ENCODE results near the gene VCAN. TPM values are rescaled to one million over a fixed set of nuclear protein-coding genes. Genes with fewer than 3 reads are reported as not detected.

The VCAN gene
- total and polyA plus RNA-seq, 2 of the 8 experiments (the other 6 are each of a cell fraction or from before 2014, with no cell fraction given): 146 to 404 TPM

GRCh38 chr5:83492331-83492730 is 20.8 kb downstream of the VCAN start (continued):
- no peak for TF ChIP-seq CHD7 (IDR thresholded peaks at IDR 0.05; ENCODE audit: insufficient replicate concordance, low read length)
- no peak for TF ChIP-seq CEBPB (IDR thresholded peaks at IDR 0.05; ENCODE audit: low read depth, low read length)
- TF ChIP-seq SP1 (IDR thresholded peaks at IDR 0.05; ENCODE audit: low read depth, low read length): no peak
- TF ChIP-seq HDAC2 (IDR thresholded peaks at IDR 0.05; ENCODE audit: borderline replicate concordance in 1 of 2, low read depth in 2 of 2, low read length in 2 of 2): no peak
- TF ChIP-seq POLR2A (IDR thresholded peaks at IDR 0.05; ENCODE audit: control extremely low read depth in 1 of 2, low read depth in 2 of 2, low read length in 2 of 2): no peak
- TF ChIP-seq CBX5 (IDR thresholded peaks at IDR 0.05; ENCODE audit: low read depth, low read length): no peak
- no peak for TF ChIP-seq E2F6 (IDR thresholded peaks at IDR 0.05)
- TF ChIP-seq RNF2 (IDR thresholded peaks at IDR 0.05; ENCODE audit: borderline replicate concordance, low read depth, low read length, missing control alignments, poor library complexity, severe bottlenecking): no peak

Measured in H1 (cell line).